SHP77 (cell line): ENCODE results near the gene SPATS1.
"Not testable (repeated sequence)": the region's sequence is repeated elsewhere in the genome, so short reads cannot be mapped to it uniquely, and the experiment has no call there.

Experiments
- DNase-seq, 2 experiments: peaks; one replicate each; lab custom pipeline; 2025; lab: John Stamatoyannopoulos, UW

SPATS1 gene

GRCh38 chr6:44342052-44342451 is 398 bp upstream of the SPATS1 start:
- no peak for DNase-seq

GRCh38 chr6:44346818-44347217 is 4.4 kb downstream of the SPATS1 start:
- not testable (repeated sequence) for DNase-seq

GRCh38 chr6:44349904-44350649 is 7.6 kb downstream of the SPATS1 start:
- no peak for DNase-seq

GRCh38 chr6:44350650-44350994 is 8.2 kb downstream of the SPATS1 start:
- DNase-seq, result not testable (repeated sequence)

- no peak for DNase-seq
These were observed 9.8 kb downstream of the SPATS1 start for GRCh38 chr6:44352259-44352658.

- no peak for DNase-seq
These were observed 10.9 kb downstream of the SPATS1 start for GRCh38 chr6:44353336-44353735.

GRCh38 chr6:44355640-44356039 is 13.2 kb downstream of the SPATS1 start:
- no peak for DNase-seq

GRCh38 chr6:44356487-44356886 is 14.0 kb downstream of the SPATS1 start:
- no peak for DNase-seq

- DNase-seq, result no peak
These were observed 17.5 kb downstream of the SPATS1 start for GRCh38 chr6:44359973-44360372.

GRCh38 chr6:44361947-44362346 is 19.5 kb downstream of the SPATS1 start:
- no peak for DNase-seq

GRCh38 chr6:44363377-44363926 is 21.0 kb downstream of the SPATS1 start:
- DNase-seq, result no peak

- DNase-seq, result no peak
These were observed 24.3 kb downstream of the SPATS1 start for GRCh38 chr6:44366781-44367180.

- DNase-seq, result no peak
These were observed 25.2 kb downstream of the SPATS1 start for GRCh38 chr6:44367681-44368080.

- no peak for DNase-seq
These were observed 30.6 kb downstream of the SPATS1 start for GRCh38 chr6:44373051-44373450.

- DNase-seq, result no peak
These were observed 31.3 kb downstream of the SPATS1 start for GRCh38 chr6:44373787-44374186.

GRCh38 chr6:44375071-44375470 is 32.6 kb downstream of the SPATS1 start:
- DNase-seq, result no peak

GRCh38 chr6:44377484-44377883 is 35.0 kb downstream of the SPATS1 start:
- DNase-seq, result no peak

GRCh38 chr6:44377971-44378370 is 35.5 kb downstream of the SPATS1 start:
- no peak for DNase-seq

- no peak for DNase-seq
These were observed 39.3 kb downstream of the SPATS1 start for GRCh38 chr6:44381739-44382138.

- peak; percentile 14 to 18 for DNase-seq
These were observed 44.0 kb downstream of the SPATS1 start for GRCh38 chr6:44386364-44386928.

GRCh38 chr6:44386929-44387345 is 44.5 kb downstream of the SPATS1 start:
- peak in 1 of 2 experiments; percentile 34 for DNase-seq

GRCh38 chr6:44387346-44388134 is 45.1 kb downstream of the SPATS1 start, which contains the start of gene CDC5L:
Gene CDC5L (plus strand): TSS chr6:44387706. CDS start chr6:44387824, 118 bp downstream.
- peak; percentile 96 to 97 for DNase-seq

GRCh38 chr6:44388135-44388487 is 45.7 kb downstream of the SPATS1 start:
- DNase-seq, result no peak
